Vagina (tissue), 2 donors: Measurements from ENCODE around the gene TMEM213. TPM values are rescaled to one million over a fixed set of nuclear protein-coding genes. Genes with fewer than 3 reads are reported as not detected.

ENCODE experiments used
- DNase-seq, 2 donors: peaks; one replicate each; pipeline ENCODE4 v3.0.0-alpha.2; 2017; ENCODE audit errors: extremely low spot score in 2 of 2
- H3K27ac ChIP-seq: fragments of 200-600 bp; sonication (generic); one replicate; pipeline ENCODE4 v1.5.1; 2019
- H3K27me3 ChIP-seq: fragments of 200-600 bp; sonication (generic); one replicate; pipeline ENCODE4 v1.5.1; 2019
- H3K36me3 ChIP-seq, 2 donors: fragments of 200-600 bp; sonication (generic); one replicate each; pipeline ENCODE4 v1.5.1; 2017 to 2019
- H3K4me1 ChIP-seq: fragments of 200-600 bp; sonication (generic); one replicate; pipeline ENCODE4 v1.5.1; 2019
- H3K4me3 ChIP-seq, 2 donors: fragments of 200-600 bp; sonication (generic); 1 replicate in 1 of 2; 2 replicates in 1 of 2; pipeline ENCODE4 v1.5.1; 2016 to 2019
- H3K9me3 ChIP-seq: fragments of 200-600 bp; sonication (generic); one replicate; pipeline ENCODE4 v1.5.1; 2019
- POLR2A ChIP-seq, 2 donors: fragments of 450-650 bp; IDR thresholded peaks; one replicate each; pipeline ENCODE4 v1.6.1; 2017; ENCODE audit warnings: antibody characterized with exemption in 2 of 2, mild to moderate bottlenecking in 2 of 2, moderate library complexity in 2 of 2
- POLR2AphosphoS5 ChIP-seq, 2 donors: sonication (generic); formaldehyde crosslinking; IDR thresholded peaks; one replicate each; pipeline ENCODE4 v1.9.0; 2017; ENCODE audit warnings: antibody characterized with exemption in 2 of 2, mild to moderate bottlenecking in 2 of 2, low read depth in 1 of 2; ENCODE audit not compliant: insufficient read depth in 1 of 2
- intact Hi-C: fragments of 100-400 bp; cut with DNase I; formaldehyde crosslinking; loops from one replicate; pipeline ENCODE4 v1.15.1; 2023
- small RNA-seq: library from RNA; depleted of rRNA; stranded (forward); fragments of <200 nt; gene quantifications from one replicate; pipeline ENCODE3, GENCODE V24; 2016
- total RNA-seq: library from RNA; depleted of rRNA; stranded (reverse); fragments of >200 nt; gene quantifications from one replicate; pipeline ENCODE4 v1.2.3, GENCODE V29; 2016
- TF ChIP-seq, protein P1 (sequence below), 3 experiments: fragments of 450-650 bp in 2 of 3; fragments of 200-600 bp in 1 of 3; sonication (generic) in 1 of 3; IDR thresholded peaks; one replicate each; pipeline ENCODE4 v1.5.1; 2017 to 2019; ENCODE audit warnings: antibody characterized with exemption in 3 of 3, mild to moderate bottlenecking in 2 of 3, moderate library complexity in 2 of 3

The TMEM213 gene
- total RNA-seq, 1 donor from 2014 or later = not detected

GRCh38 chr7:138885383-138886147 is 87.8 kb downstream of the TMEM213 start:
- Histone ChIP-seq H3K27ac (no peak overlapping the region), H3K36me3 (no peaks in the 10 kb centered on the region), H3K27me3 (no peaks in the 10 kb centered on the region), H3K4me3 (no peak overlapping the region), H3K9me3 (no peaks in the 10 kb centered on the region), H3K4me1 (peaks cover 9% of the 10 kb centered on the region)
- intact Hi-C loops = no loop called here
- TF ChIP-seq, protein P1, sequence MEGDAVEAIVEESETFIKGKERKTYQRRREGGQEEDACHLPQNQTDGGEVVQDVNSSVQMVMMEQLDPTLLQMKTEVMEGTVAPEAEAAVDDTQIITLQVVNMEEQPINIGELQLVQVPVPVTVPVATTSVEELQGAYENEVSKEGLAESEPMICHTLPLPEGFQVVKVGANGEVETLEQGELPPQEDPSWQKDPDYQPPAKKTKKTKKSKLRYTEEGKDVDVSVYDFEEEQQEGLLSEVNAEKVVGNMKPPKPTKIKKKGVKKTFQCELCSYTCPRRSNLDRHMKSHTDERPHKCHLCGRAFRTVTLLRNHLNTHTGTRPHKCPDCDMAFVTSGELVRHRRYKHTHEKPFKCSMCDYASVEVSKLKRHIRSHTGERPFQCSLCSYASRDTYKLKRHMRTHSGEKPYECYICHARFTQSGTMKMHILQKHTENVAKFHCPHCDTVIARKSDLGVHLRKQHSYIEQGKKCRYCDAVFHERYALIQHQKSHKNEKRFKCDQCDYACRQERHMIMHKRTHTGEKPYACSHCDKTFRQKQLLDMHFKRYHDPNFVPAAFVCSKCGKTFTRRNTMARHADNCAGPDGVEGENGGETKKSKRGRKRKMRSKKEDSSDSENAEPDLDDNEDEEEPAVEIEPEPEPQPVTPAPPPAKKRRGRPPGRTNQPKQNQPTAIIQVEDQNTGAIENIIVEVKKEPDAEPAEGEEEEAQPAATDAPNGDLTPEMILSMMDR (IDR thresholded peaks at IDR 0.05) = no peak
- no peak for TF ChIP-seq POLR2AphosphoS5 (IDR thresholded peaks at IDR 0.05; ENCODE audit: insufficient read depth in 1 of 2, low read depth in 1 of 2)
- no peak for TF ChIP-seq POLR2A (IDR thresholded peaks at IDR 0.05)
- no peak for DNase-seq

- Histone ChIP-seq H3K27me3 (no peaks in the 10 kb centered on the region), H3K4me3 (no peak overlapping the region), H3K9me3 (no peaks in the 10 kb centered on the region), H3K27ac (no peak overlapping the region), H3K4me1 (no peaks in the 10 kb centered on the region), H3K36me3 (no peaks in the 10 kb centered on the region)
- intact Hi-C loops = no loop called here
- DNase-seq = no peak
- TF ChIP-seq, protein P1 (IDR thresholded peaks at IDR 0.05) = peak; percentile 24 to 56 (median 31)
- TF ChIP-seq POLR2AphosphoS5 (IDR thresholded peaks at IDR 0.05; ENCODE audit: insufficient read depth in 1 of 2, low read depth in 1 of 2) = no peak
Observed at GRCh38 chr7:138886501-138886917, 88.7 kb downstream of the TMEM213 start.

DNA sequence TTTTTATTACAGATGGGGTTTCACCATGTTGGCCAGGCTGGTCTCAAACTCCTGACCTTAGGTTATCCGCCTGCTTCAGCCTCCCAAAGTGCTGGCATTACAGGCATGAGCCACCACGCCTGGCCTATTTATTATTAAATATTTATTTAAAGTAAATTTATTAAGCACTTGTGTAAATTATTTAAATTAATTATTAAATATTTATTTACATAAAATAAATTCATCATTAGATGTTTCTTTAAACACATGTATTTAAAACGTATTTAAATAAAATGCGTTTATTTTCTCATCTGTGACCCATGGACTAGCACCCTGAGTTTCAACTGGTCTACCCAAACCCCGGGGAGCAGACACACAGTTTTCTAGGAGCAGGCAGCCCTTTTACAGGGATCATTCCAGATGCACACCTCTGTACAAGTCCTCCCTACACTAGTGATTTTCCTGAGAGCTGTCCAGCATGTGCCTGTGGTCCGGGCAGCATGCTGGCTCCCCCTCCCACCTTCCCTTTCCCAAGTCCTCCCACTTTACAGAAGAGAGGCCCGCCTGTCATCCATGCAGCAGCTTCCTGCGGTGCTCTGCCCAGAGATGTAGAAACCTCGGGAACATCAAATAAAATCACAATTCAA is 89.4 kb downstream of the TMEM213 start:
- Histone ChIP-seq H3K9me3 (no peaks in the 10 kb centered on the region), H3K36me3 (no peaks in the 10 kb centered on the region), H3K27ac (no peak overlapping the region), H3K4me3 (no peak overlapping the region), H3K4me1 (no peaks in the 10 kb centered on the region), H3K27me3 (no peaks in the 10 kb centered on the region)
- no peak for DNase-seq
- TF ChIP-seq POLR2A (IDR thresholded peaks at IDR 0.05) (no peak), POLR2AphosphoS5 (IDR thresholded peaks at IDR 0.05; ENCODE audit: insufficient read depth in 1 of 2, low read depth in 1 of 2) (no peak)
- TF ChIP-seq, protein P1 (IDR thresholded peaks at IDR 0.05) = no peak
- intact Hi-C loops = no loop called here

Small RNA genes lying within 50 kb of the gene (small RNA-seq; reads per million reads assigned to genes)
- gene RNU6-1272P = not detected

Other genes with a start within 250 kb of the TMEM213 start
- not detected for gene SVOPL, start 96.6 kb upstream of the TMEM213 start, total RNA-seq
- 1.2 TPM for gene ATP6V0A4, start 202 bp downstream of the TMEM213 start, total RNA-seq
- 2.9 TPM for gene KIAA1549, start 183.4 kb downstream of the TMEM213 start, total RNA-seq
- 55.7 TPM for gene ZC3HAV1L, start 238.0 kb downstream of the TMEM213 start, total RNA-seq